GM18907 (cell line): Measurements from ENCODE around the gene PEX1.
A peak's percentile ranks its signal among the peaks of the same experiment; 100 is the strongest.
"Not testable (repeated sequence)": the region's sequence is repeated elsewhere in the genome, so short reads cannot be mapped to it uniquely, and the experiment has no call there.

Experiments used
- ATAC-seq: cut with Tn5 transposase; IDR thresholded peaks from one replicate; pipeline ENCODE4 v1.9.1; 2021; ENCODE audit warnings: mild to moderate bottlenecking, moderate library complexity; ENCODE audit not compliant: unreplicated experiment

PEX1 gene

DNA sequence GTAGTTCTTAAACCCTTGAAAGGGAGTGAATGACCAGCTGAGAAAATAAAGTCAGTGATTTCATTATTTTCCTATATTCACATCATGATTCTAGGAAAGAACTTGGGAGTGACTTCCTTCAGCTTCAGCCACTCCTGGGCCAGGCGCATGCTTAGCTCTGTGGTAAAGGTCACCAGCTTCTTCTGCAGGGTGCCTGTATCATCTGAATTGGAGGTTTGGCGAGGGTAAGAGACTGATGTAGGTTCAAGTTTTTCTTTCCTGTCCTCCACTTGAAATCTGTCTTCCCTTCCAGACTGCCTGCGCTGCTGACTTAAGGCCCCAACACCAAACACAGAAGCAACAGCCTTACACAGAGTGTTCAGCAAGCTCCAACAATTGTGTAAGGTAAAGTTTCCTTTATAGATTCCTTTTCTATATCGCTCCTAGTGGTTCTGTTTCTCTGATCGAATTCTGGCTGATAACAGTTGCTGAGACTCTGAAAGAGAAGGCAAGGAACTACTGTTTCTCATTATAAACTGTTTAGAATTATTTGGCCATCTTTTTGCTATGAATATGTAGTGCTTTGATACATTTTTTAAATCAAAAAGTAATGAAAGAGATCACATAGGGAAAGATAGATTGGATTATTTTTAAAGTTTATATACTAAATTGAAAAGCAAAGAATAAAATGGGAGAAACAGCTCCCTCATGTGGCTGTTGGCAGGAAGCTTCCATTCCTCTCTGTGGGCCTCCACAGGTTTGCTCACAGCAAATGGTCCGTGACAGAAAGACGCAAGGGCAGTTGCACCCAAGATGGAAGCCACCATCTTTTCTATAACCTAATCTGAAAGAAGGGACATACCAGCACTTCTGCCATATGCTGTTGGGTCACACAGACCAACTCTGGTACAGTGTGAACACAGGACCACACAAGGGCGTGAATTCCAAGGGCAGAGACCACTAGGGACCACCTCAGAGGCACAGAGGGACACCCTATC is 67.0 kb downstream of the PEX1 start:
- peak; percentile 85 for ATAC-seq

DNA sequence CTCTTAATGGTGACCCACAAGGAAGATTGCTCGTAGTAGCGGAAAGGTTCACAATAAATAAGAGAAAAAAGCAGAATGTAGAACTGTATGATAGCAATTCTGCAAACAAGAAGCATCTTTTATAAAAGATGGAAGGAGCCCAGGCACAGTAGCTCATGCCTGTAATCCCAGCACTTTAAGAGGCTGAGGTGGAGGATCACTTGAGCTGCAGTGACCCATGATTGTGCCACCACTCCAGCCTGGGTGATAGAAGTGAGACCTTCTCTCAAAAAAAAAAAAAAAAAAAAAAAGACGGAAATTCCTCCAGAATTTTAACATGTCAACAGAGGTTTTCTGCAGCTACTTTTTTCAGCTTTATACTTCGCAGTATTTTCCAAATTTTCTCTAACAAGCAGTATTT is 67.8 kb downstream of the PEX1 start:
- no peak for ATAC-seq

DNA sequence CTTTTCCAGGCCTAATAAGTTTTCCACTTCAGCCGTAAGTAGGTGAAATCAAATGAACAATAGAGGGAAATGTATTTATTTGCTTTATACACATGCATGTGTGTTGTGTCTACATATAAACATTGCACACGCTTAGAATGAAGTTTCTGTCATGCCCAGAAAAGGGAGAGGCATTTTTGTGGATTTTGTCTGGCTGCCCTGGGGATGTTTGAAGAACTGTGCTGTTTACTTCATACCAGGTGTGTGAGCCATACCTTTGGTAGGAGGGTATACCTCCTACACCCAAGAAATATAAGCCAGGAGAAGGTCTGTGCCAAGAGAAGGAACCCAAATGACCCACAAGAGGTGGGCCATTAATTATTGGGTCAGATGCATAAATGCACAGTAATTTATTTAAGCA is 68.2 kb downstream of the PEX1 start:
- ATAC-seq = no peak

DNA sequence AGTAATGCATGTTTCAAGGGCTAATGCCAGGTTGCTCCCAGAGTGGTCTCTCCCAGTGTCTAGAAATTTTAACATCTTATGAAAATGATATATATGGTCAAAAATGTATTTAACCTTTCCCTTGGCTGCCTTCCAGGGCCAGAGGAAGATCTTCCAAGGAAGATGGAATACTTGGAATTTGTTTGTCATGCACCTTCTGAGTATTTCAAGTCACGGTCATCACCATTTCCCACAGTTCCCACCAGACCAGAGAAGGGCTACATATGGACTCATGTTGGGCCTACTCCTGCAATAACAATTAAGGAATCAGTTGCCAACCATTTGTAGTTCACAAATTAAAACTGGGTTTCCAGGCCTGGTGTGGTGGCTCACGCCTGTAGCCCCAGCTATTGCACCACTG is 72.1 kb downstream of the PEX1 start:
- no peak for ATAC-seq

DNA sequence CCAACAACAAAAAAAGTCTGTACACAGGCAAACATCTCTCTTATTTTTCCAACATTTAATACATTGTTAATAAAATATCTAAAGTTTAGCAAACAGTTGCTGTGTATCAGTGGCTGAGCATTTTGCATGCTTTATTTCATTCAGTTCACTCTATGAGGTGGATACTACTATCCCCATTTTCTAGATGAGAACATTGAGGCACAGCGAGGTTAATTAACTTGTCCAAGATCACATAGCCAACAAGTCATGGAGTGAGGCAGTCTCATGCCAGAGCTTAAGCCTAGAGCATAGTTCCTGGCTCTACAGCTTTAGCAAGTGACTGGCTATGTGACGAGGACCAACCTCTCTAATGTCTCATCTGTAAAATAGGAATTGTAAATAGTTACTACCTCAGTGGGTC is 76.7 kb downstream of the PEX1 start:
- no peak for ATAC-seq

DNA sequence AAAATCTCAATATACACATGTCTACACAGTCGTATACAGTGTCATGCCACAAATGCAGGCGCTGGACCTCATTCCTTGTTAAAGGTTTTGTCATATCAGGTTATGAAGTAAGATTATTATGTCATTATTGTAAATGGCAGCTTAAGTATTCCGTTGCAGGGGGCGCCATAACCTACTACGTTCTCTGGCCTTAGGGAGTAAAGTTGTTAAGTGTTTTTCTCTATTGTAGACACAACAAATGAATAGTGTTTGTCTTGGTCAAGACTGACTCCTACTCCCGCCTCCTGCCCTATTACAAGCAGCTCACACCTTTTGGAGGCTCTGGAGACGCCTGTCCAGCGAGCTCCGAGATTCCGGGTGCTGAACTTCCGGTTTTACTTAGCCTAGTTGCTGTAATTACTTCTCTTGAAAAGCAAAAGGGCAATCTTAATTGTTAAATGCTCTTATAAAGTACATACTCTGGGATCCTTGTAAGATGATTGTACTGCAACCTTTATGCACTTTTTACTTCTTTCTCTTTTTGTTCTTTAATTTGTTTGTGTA is 80.0 kb downstream of the PEX1 start:
- peak; percentile 51 for ATAC-seq

DNA sequence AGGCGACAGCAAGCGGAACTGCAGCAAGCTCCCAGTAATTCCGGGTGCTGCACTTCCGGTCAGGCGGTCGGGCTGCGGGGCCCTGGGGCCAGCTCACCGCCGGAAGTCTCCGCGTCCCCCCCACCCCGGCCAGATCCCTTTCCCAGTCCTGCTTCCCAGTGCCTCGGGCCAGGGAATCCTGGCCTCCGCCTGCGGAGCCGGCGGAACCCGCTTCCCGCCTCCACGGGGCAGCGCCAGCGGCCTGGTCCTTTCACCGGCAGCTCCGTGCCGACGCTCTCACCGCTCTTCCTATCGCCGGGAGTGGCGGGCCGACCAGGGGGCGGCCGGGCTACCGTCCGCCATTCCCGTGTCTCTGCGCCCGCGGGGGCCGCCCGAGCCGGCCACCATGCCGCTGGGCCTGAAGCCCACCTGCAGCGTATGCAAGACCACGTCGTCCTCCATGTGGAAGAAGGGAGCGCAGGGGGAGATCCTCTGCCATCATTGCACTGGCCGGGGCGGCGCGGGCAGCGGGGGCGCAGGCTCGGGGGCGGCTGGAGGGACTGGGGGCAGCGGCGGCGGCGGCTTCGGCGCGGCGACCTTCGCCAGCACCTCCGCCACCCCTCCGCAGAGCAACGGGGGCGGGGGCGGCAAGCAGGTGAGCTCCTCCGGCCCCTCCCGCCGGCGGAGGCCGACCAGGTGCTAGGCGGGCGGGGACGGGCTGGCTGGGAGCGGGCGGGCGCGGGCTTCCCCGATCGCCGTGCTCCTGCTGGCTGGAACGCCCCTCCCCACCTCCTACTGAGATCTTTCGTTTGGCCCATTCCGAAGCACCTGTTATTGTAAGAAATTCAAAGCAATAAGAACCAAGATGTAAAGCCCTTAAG is 80.7 kb downstream of the PEX1 start, which contains the start of gene GATAD1:
Gene GATAD1, plus strand, starts transcription at position 138 of the 860 bp plus-strand sequence. Its CDS starts 248 bp downstream, at position 386.
- peak; percentile 92 for ATAC-seq

DNA sequence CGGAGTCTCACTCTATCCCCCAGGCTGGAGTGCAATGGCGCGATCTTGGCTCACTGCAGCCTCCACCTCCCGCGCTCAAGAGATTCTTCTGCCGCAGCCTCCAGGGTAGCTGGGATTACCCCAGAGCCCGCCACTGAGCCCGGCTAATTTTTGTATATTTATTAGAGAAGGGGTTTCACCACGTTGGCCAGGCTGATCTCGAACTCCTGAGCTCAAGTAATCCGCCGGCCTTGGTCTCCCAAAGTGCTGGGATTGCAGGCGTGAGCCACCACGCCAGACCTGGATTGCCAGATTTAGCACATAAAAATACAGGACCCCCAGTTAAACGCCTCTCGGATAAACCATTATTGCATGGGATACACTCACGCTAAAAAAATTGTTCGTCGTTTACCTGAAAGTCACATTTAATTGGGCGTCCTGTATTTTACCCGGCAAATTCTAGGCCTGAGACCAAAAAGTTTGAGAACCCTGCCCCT is 81.4 kb downstream of the PEX1 start:
- no peak for ATAC-seq

DNA sequence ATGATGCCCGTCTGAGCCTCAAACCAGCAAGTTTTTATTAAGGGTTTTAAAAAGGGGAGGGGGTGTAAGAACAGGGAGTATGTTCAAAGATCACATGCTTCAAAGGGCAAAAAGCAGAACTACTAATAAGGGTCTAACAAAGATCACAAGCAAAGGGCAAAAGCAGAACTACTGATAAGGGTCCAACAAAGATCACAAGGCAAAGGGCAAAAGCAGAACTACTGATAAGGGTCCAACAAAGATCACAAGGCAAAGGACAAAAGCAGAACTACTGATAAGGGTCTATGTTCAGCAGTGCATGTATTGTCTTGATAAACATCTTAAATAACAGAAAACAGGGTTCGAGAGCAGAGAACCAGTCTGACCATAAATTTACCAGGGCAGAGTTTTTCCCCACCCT is 85.6 kb downstream of the PEX1 start:
- not testable (repeated sequence) for ATAC-seq

DNA sequence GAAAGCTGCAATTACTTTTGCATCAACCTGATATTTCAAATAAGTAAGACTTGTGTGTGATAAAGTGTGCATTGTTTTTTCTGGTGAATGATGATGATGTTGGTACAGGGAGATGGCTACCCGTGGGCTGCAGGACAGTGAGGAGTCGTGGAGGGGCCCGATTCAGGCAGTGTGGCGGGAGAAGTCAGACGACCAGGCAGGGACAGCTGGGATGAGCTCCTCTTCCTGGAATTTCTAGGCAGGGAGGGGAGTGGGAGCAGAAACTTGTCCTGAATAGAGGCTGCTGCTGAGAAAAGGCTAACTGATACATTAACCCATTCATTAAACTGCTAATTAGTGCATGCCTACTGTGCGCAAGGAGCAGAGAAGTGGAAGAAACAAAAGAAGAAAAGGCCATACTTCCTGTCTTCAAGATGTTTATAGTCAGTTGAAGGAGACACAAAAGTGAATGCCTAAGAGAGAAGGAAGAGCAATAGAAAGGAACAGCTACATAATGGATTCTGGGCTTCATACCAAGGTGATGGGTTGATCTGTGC is 90.3 kb downstream of the PEX1 start:
- no peak for ATAC-seq
